Glutamatergic neuron (in vitro differentiated cells): ENCODE measurements around the gene PRELID3B. TPM values are rescaled to one million over a fixed set of nuclear protein-coding genes. Genes with fewer than 3 reads are reported as not detected.

Experiments
- DNase-seq: peaks from one replicate; pipeline ENCODE4 v3.0.0; 2022
- H3K27ac Mint-ChIP-seq: one replicate; pipeline ENCODE4 v1.8.0; 2020; ENCODE audit warnings: mild to moderate bottlenecking, mixed read lengths, inconsistent platforms; ENCODE audit not compliant: unreplicated experiment
- H3K27me3 Mint-ChIP-seq: one replicate; pipeline ENCODE4 v1.8.0; 2020; ENCODE audit warnings: mild to moderate bottlenecking, moderate library complexity, mixed read lengths, inconsistent platforms; ENCODE audit not compliant: unreplicated experiment
- H3K36me3 Mint-ChIP-seq: one replicate; pipeline ENCODE4 v1.8.0; 2020; ENCODE audit warnings: mild to moderate bottlenecking, mixed read lengths, inconsistent platforms; ENCODE audit not compliant: unreplicated experiment
- H3K4me1 Mint-ChIP-seq: one replicate; pipeline ENCODE4 v1.8.0; 2020; ENCODE audit warnings: mild to moderate bottlenecking, low read depth, mixed read lengths, inconsistent platforms; ENCODE audit not compliant: unreplicated experiment
- H3K4me3 Mint-ChIP-seq: one replicate; pipeline ENCODE4 v1.8.0; 2020; ENCODE audit warnings: mild to moderate bottlenecking, mixed read lengths, inconsistent platforms; ENCODE audit not compliant: unreplicated experiment
- H3K9me3 Mint-ChIP-seq: one replicate; pipeline ENCODE4 v1.8.0; 2020; ENCODE audit warnings: mild to moderate bottlenecking, moderate library complexity, mixed read lengths, inconsistent platforms; ENCODE audit not compliant: unreplicated experiment
- total RNA-seq: library from RNA; stranded (reverse); fragmentation: NEBNext Ultra II Directional; extraction: Animal tissue kit (Norgen Biotek cat#: 25700); gene quantifications from one replicate; pipeline ENCODE4 v1.2.1, GENCODE V29; 2021; ENCODE audit not compliant: unreplicated experiment
- TF ChIP-seq, protein P1 (sequence below): fragments of 200-600 bp; sonication (generic); IDR thresholded peaks from one replicate; pipeline ENCODE4 v1.5.0; 2021; ENCODE audit not compliant: partially characterized antibody, unreplicated experiment

The PRELID3B gene
- total RNA-seq, 1 donor from 2014 or later: 65.5 TPM

DNA sequence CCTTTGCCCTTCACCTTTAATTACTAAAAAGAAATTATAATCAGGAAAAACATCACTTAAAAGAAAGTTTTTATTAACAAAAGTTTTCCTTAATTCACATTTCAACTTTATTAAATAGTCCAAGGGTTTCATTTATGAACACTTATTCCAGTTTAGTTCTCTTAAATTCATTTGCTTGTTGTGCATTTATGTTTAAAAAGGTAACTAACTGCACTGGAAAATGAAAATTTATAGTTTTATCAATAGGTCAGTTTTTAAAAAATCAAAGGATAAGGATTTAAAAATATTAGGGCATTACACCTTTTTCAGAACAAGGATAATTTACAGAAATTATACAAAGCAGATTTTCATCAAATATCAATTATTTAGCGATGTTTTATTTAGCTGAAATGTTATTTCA, 9.5 kb downstream of the PRELID3B start:
- H3K4me1 Mint-ChIP-seq: peaks cover 16% of the 10 kb centered on the region

DNA sequence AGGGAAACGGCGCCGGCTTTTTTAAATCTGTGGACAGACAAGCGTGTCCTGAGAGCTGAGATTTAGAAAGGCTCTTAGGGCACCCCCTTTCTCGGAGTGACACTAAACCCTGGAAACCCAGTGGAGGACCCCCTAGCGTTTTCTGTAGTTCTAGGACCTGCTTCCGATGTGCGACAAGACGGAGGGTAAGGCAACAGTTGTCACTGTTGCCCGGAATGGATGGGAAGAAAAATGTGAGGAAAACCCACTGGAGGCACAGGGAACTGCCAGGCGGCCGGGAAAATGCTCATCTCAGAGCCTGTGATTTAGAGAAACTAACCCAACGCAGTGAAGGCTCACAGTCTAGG, 9.9 kb downstream of the PRELID3B start:
- peaks cover 5% of the 10 kb centered on the region for H3K36me3 Mint-ChIP-seq
- TF ChIP-seq, protein P1, sequence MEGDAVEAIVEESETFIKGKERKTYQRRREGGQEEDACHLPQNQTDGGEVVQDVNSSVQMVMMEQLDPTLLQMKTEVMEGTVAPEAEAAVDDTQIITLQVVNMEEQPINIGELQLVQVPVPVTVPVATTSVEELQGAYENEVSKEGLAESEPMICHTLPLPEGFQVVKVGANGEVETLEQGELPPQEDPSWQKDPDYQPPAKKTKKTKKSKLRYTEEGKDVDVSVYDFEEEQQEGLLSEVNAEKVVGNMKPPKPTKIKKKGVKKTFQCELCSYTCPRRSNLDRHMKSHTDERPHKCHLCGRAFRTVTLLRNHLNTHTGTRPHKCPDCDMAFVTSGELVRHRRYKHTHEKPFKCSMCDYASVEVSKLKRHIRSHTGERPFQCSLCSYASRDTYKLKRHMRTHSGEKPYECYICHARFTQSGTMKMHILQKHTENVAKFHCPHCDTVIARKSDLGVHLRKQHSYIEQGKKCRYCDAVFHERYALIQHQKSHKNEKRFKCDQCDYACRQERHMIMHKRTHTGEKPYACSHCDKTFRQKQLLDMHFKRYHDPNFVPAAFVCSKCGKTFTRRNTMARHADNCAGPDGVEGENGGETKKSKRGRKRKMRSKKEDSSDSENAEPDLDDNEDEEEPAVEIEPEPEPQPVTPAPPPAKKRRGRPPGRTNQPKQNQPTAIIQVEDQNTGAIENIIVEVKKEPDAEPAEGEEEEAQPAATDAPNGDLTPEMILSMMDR: peak; percentile 24
- peaks cover 16% of the 10 kb centered on the region for H3K4me1 Mint-ChIP-seq
- H3K9me3 Mint-ChIP-seq: peaks cover 3% of the 10 kb centered on the region
- peak; percentile 45 for DNase-seq
- no peaks in the 10 kb centered on the region for H3K27me3 Mint-ChIP-seq
- peak overlapping the region; percentile 83 for H3K27ac Mint-ChIP-seq
- peak overlapping the region; percentile 94 for H3K4me3 Mint-ChIP-seq

More for the DNA sequence above, 9.5 kb downstream of the PRELID3B start:
- no peak for DNase-seq
- TF ChIP-seq, protein P1: no peak
- Mint-ChIP-seq H3K4me3 (peak overlapping the region; percentile 94), H3K27me3 (no peaks in the 10 kb centered on the region), H3K9me3 (peaks cover 3% of the 10 kb centered on the region), H3K27ac (no peak overlapping the region), H3K36me3 (peaks cover 5% of the 10 kb centered on the region)

DNA sequence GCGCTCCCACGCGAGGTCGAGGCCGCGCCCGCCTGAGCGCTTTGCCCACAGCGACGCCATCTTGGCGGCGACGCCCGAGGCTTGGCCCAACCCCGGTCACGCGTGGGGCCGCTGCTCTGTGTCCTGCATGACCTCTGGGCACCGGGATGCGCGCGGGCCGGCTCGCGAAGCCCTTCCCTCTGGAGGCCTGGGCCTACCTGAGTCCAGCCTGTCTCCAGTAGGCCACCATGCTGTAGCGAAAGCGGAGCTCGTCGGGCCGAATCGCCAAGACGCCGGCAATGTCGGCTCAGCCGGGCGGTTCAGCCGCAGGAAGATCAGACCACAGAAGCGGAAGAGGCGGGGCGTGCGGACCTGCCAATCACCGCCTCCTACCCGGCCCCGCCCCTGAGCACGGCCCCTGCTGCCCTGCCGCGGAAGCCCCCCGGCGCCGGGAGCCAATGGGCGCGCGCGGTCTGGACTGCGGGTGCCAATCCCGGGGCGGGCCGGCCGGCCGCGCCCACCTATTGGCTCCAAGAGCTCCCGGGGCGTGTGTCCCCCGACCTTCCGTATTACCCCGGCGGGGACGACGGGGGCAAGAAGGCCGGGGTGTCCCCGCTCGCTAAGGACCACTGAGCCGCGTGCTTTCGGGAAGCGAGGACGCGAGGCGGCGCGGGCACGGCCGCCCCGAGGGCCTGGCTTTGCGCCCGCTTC, 10.4 kb downstream of the PRELID3B start, which contains the start of gene ATP5F1E:
ATP5F1E (minus strand) TSS at position 313 of the 690 bp plus-strand sequence; CDS start at position 229, 84 bp downstream.
- peak; percentile 98 for DNase-seq
- Mint-ChIP-seq H3K36me3 (peaks cover 5% of the 10 kb centered on the region), H3K4me3 (peak within 1 kb of the TSS; percentile 94), H3K27ac (peak within 1 kb of the TSS; percentile 93), H3K27me3 (no peaks in the 10 kb centered on the region), H3K4me1 (peaks cover 16% of the 10 kb centered on the region), H3K9me3 (peaks cover 3% of the 10 kb centered on the region)
- TF ChIP-seq, protein P1: no peak

DNA sequence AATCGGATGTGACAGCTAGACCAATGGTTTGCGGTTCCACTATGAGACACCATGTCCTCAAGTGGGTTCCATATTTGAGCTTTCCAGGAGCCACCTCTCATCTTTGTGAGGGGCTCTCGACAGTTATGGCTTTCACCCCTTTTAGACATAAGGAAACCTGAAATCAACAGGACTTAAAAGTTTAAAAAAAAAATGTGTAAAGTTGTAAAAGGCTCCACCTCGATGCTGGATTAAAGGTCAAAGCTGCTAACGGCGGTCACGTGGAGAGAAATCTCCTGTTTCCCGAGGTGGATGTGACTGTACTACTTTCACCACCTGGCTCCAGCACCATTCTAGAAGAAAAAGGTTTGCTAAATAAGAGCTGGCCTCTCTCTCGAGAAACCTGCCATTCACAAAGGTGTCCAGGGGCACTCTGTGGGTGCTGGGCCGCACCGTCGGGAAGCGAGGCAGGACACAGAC, 11.0 kb downstream of the PRELID3B start:
- peaks cover 16% of the 10 kb centered on the region for H3K4me1 Mint-ChIP-seq
- peak overlapping the region; percentile 56 for H3K27ac Mint-ChIP-seq
- no peak for DNase-seq
- TF ChIP-seq, protein P1: no peak
- H3K36me3 Mint-ChIP-seq: peaks cover 5% of the 10 kb centered on the region
- peak overlapping the region; percentile 94 for H3K4me3 Mint-ChIP-seq
- peaks cover 3% of the 10 kb centered on the region for H3K9me3 Mint-ChIP-seq
- H3K27me3 Mint-ChIP-seq: no peaks in the 10 kb centered on the region

DNA sequence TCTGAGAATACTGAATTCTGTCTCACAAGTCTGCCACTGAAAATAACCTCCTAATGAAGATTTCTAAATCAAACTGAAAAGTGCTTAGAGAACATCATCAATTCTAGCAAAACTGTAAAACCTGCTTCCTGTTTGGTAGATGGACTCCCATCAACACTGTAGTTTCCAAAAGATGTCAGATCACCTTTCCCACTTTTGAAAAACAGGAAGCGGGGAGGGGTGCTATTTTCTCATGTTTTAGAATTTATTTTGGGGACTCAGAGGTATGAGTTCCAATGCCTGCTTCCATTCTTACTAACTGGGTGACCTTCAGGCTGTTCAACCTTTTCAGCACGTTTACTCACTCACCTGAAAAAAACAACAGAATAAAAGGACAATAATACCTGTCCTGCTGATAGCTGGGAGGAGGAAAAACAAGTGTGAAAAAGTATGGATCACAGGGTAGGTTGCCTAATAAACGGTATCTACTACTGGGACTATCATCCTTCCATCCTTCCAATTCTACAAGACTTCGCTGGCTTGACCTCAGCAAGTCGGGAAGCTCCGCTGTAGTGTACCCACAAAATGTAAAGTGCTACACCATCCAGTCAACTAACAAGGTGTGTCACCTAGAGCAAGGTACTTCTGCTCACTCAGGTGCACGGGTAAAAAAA, 11.5 kb downstream of the PRELID3B start:
- Mint-ChIP-seq H3K4me3 (peak overlapping the region; percentile 94), H3K27me3 (no peaks in the 10 kb centered on the region), H3K9me3 (peaks cover 3% of the 10 kb centered on the region), H3K36me3 (peaks cover 5% of the 10 kb centered on the region), H3K27ac (peak overlapping the region; percentile 56), H3K4me1 (peaks cover 16% of the 10 kb centered on the region)
- DNase-seq: no peak
- TF ChIP-seq, protein P1: no peak
